HCT116 (cell line): ENCODE results near the gene FFAR1. TPM values are rescaled to one million over a fixed set of nuclear protein-coding genes. Genes with fewer than 3 reads are reported as not detected.

ENCODE experiments used
- ATAC-seq: fragments of 200-7000 bp; cut with Tn5 transposase; 2 replicates; pipeline ENCODE4 v1.9.1; 2020; ENCODE audit warnings: mild to moderate bottlenecking, moderate library complexity
- BruUV-seq: library from RNA; stranded (reverse); fragments of 400-500 nt; replicated peaks from 2 replicates; lab custom pipeline; 2021; lab: Mats Ljungman, UMichigan
- CTCF ChIA-PET: fragments of 300-600 bp; sonication (Branson Sonifier 250); formaldehyde crosslinking; loops from one replicate; lab custom pipeline; 2021; ENCODE audit warnings: antibody characterized with exemption; lab: Charles Lee
- POLR2A ChIA-PET: fragments of 300-600, 350-600 bp; sonication (Branson Sonifier 250); formaldehyde crosslinking; loops from one replicate; lab custom pipeline; 2021; ENCODE audit warnings: antibody characterized with exemption; lab: Charles Lee
- RAD21 ChIA-PET, 2 experiments: fragments of 300-600 bp; sonication (Branson Sonifier 250); formaldehyde crosslinking; loops; one replicate each; lab custom pipeline; 2023; ENCODE audit warnings: low total read pairs in 2 of 2; ENCODE audit not compliant: uncharacterized antibody in 2 of 2, unreplicated experiment in 2 of 2, low non-redundant PET in 1 of 2; lab: Charles Lee
- DNase-seq: peaks from one replicate; pipeline ENCODE4 v3.0.0-alpha.2; 2010; ENCODE audit warnings: low read depth, low spot score
- H2AFZ ChIP-seq: fragments of 200-600 bp; shearing (Covaris generic), sonication (generic); 2 replicates; pipeline ENCODE4 v1.6.1; 2017; ENCODE audit warnings: low read depth, mixed run types, mixed read lengths, antibody characterized with exemption, low read length; ENCODE audit not compliant: poor library complexity, severe bottlenecking
- H3K27ac ChIP-seq: 2 replicates; pipeline ENCODE4 v1.5.1; 2012; ENCODE audit warnings: low read depth, low read length
- H3K27me3 ChIP-seq: fragments of 200-600 bp; sonication (generic); 2 replicates; pipeline ENCODE4 v1.6.1; 2016; ENCODE audit warnings: mixed run types, low read length, mixed read lengths; ENCODE audit not compliant: insufficient read depth
- H3K36me3 ChIP-seq, 2 experiments: fragments of 200-500 bp in 1 of 2; fragments of 200-600 bp in 1 of 2; sonication (Bioruptor generic) in 1 of 2; sonication (generic) in 1 of 2; 2 replicates each; pipeline versions ENCODE4 v1.5.1 to v1.6.1; 2014 to 2016; ENCODE audit warnings: low read length in 2 of 2, inconsistent platforms in 1 of 2, mixed read lengths in 1 of 2, mixed run types in 1 of 2; ENCODE audit not compliant: insufficient read depth in 2 of 2, control insufficient read depth in 1 of 2
- H3K4me1 ChIP-seq, 2 experiments: fragments of 200-600 bp in 1 of 2; sonication (generic) in 1 of 2; 2 replicates each; pipeline versions ENCODE4 v1.5.1 to v1.6.1; 2012 to 2017; ENCODE audit warnings: low read length in 2 of 2, inconsistent platforms in 1 of 2, mild to moderate bottlenecking in 1 of 2, mixed read lengths in 1 of 2, mixed run types in 1 of 2, moderate library complexity in 1 of 2; ENCODE audit not compliant: insufficient read depth in 2 of 2, control insufficient read depth in 1 of 2
- H3K4me2 ChIP-seq: fragments of 200-600 bp; sonication (generic); 2 replicates; pipeline ENCODE4 v1.6.1; 2017; ENCODE audit warnings: mixed run types, low read length, mixed read lengths
- H3K4me3 ChIP-seq, 2 experiments: fragments of 200-600 bp in 1 of 2; sonication (generic) in 1 of 2; replicated peaks in 1 of 2; 2 replicates each; pipeline ENCODE4 v1.5.1; 2011 to 2016; ENCODE audit warnings: low read length in 2 of 2, control low read depth in 1 of 2, low read depth in 1 of 2, mild to moderate bottlenecking in 1 of 2, mixed read lengths in 1 of 2, mixed run types in 1 of 2
- H3K79me2 ChIP-seq: fragments of 200-600 bp; sonication (generic); 2 replicates; pipeline ENCODE4 v1.6.1; 2017; ENCODE audit warnings: mild to moderate bottlenecking, mixed run types, low read length, moderate library complexity, mixed read lengths; ENCODE audit not compliant: insufficient read depth
- H3K9ac ChIP-seq: fragments of 200-600 bp; sonication (generic); 2 replicates; pipeline ENCODE4 v1.6.1; 2016; ENCODE audit warnings: low read length, mixed read lengths
- H3K9me2 ChIP-seq: fragments of 200-600 bp; sonication (generic), shearing (Covaris generic); 2 replicates; pipeline ENCODE4 v1.6.1; 2017; ENCODE audit warnings: mixed run types, mild to moderate bottlenecking, moderate library complexity; ENCODE audit not compliant: insufficient read depth
- H3K9me3 ChIP-seq, 2 experiments: fragments of 200-500 bp in 1 of 2; fragments of 200-600 bp in 1 of 2; sonication (Bioruptor generic) in 1 of 2; sonication (generic) in 1 of 2; 2 replicates each; pipeline ENCODE4 v1.6.1; 2014 to 2017; ENCODE audit warnings: low read length in 2 of 2, mixed read lengths in 2 of 2, inconsistent platforms in 1 of 2, low read depth in 1 of 2, mild to moderate bottlenecking in 1 of 2, mixed run types in 1 of 2, moderate library complexity in 1 of 2; ENCODE audit not compliant: control insufficient read depth in 1 of 2, insufficient read depth in 1 of 2
- H4K20me1 ChIP-seq: fragments of 200-600 bp; sonication (generic), shearing (Covaris generic); 2 replicates; pipeline ENCODE4 v1.6.1; 2017; ENCODE audit warnings: mixed run types, mild to moderate bottlenecking, moderate library complexity; ENCODE audit not compliant: insufficient read depth
- ATF3 ChIP-seq: IDR thresholded peaks from 2 replicates; pipeline ENCODE4 v1.6.1; 2012
- CBX3 ChIP-seq: IDR thresholded peaks from 2 replicates; pipeline ENCODE4 v1.6.1; 2012; ENCODE audit warnings: low read depth
- EZH2 ChIP-seq: fragments of 200-600 bp; sonication (generic); IDR thresholded peaks from 2 replicates; pipeline ENCODE4 v1.6.1; 2017; ENCODE audit warnings: antibody characterized with exemption, mixed run types
- EZH2phosphoT487 ChIP-seq: fragments of 200-600 bp; IDR thresholded peaks from 2 replicates; pipeline ENCODE4 v1.6.1; 2018; ENCODE audit warnings: antibody characterized with exemption, borderline replicate concordance
- POLR2AphosphoS5 ChIP-seq: IDR thresholded peaks from 2 replicates; pipeline ENCODE4 v1.6.1; 2011; ENCODE audit warnings: mild to moderate bottlenecking, low read depth, low read length, moderate library complexity
- ZNF274 ChIP-seq: fragments of 200-500 bp; sonication (Bioruptor generic); IDR thresholded peaks from 2 replicates; pipeline ENCODE4 v1.6.1; 2014; ENCODE audit warnings: mild to moderate bottlenecking, low read depth, low read length, inconsistent platforms
- intact Hi-C: fragments of 100-400 bp; cut with micrococcal nuclease; formaldehyde crosslinking; loops from 2 replicates; pipeline ENCODE4 v1.10.0; 2022
- total RNA-seq: library from RNA; stranded (reverse); gene quantifications from one replicate; pipeline ENCODE4 v1.2.1, GENCODE V29; 2021; ENCODE audit not compliant: unreplicated experiment
- TF ChIP-seq, protein P1 (sequence below): IDR thresholded peaks from 2 replicates; pipeline ENCODE4 v1.6.1; 2011; ENCODE audit warnings: mild to moderate bottlenecking, low read length, moderate library complexity; ENCODE audit not compliant: insufficient replicate concordance; ENCODE audit errors: extremely low read depth
- TF ChIP-seq, protein P2 (sequence below): IDR thresholded peaks from 2 replicates; pipeline ENCODE4 v1.6.1; 2012

The FFAR1 gene
- total RNA-seq, 1 experiment from 2014 or later: not detected

GRCh38 chr19:35353635-35354034 lies 5.9 kb downstream of the FFAR1 start:
- POLR2A ChIA-PET: interaction anchor here (1.8 to 2.0 kb wide), 2 partner anchors 142 to 157 kb away, joined by 5 to 9 read pairs; no protein-coding TSS in a partner anchor
- Histone ChIP-seq H3K4me2 (no peak overlapping the region), H4K20me1 (no peaks in the 10 kb centered on the region), H3K79me2 (no peaks in the 10 kb centered on the region), H3K9me3 (no peaks in the 10 kb centered on the region), H3K4me3 (no peak overlapping the region), H3K27me3 (peaks cover 4% of the 10 kb centered on the region; the same call in 1 of the 2 replicates), H3K4me1 (peaks cover 0 to 7% of the 10 kb centered on the region in 2 experiments; a peak in 1 of 4 replicates), H3K36me3 (no peaks in the 10 kb centered on the region), H3K9me2 (no peaks in the 10 kb centered on the region), H2AFZ (peak overlapping the region; percentile 82), H3K9ac (no peak overlapping the region), H3K27ac (no peak overlapping the region)
- ATAC-seq (no peak), DNase-seq (no peak)
- CTCF ChIA-PET: interaction anchor here (0.9 to 3.1 kb wide), 9 partner anchors 21 to 341 kb away, joined by 3 to 43 read pairs (median 5); no protein-coding TSS in a partner anchor
- intact Hi-C loops: loop anchor here (1.0 to 10.0 kb wide), 2 partner anchors 142 to 361 kb away; partner anchors contain the start of gene KMT2B
- RAD21 ChIA-PET: interaction anchor here (1.1 to 2.7 kb wide), 7 partner anchors 114 to 320 kb away, joined by 3 to 11 read pairs (median 4); no protein-coding TSS in a partner anchor
- no peak for TF ChIP-seq EZH2phosphoT487
- TF ChIP-seq, protein P1, sequence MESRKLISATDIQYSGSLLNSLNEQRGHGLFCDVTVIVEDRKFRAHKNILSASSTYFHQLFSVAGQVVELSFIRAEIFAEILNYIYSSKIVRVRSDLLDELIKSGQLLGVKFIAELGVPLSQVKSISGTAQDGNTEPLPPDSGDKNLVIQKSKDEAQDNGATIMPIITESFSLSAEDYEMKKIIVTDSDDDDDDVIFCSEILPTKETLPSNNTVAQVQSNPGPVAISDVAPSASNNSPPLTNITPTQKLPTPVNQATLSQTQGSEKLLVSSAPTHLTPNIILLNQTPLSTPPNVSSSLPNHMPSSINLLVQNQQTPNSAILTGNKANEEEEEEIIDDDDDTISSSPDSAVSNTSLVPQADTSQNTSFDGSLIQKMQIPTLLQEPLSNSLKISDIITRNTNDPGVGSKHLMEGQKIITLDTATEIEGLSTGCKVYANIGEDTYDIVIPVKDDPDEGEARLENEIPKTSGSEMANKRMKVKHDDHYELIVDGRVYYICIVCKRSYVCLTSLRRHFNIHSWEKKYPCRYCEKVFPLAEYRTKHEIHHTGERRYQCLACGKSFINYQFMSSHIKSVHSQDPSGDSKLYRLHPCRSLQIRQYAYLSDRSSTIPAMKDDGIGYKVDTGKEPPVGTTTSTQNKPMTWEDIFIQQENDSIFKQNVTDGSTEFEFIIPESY: no peak
- TF ChIP-seq, protein P2, sequence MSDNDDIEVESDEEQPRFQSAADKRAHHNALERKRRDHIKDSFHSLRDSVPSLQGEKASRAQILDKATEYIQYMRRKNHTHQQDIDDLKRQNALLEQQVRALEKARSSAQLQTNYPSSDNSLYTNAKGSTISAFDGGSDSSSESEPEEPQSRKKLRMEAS: no peak
- BruUV-seq: no TSS peak

DNA sequence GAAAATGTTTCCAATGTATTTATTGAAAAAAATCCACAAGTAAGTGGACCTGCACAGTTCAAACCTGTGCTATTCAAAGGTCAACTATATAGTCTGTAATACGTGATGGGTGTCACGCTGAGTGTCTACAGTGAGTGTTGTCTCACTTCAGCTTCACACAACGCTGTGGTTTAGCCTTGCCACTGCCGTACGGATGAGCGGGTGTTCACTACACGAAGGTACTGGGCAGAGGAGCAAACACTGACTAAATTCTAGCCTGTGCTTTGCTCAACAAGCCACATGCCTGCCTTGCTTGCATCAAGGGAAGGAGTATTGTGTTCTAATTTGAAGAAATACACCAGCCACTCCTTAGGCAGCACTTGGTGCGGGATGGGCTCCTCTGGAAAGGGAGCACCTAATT lies 7.2 kb downstream of the FFAR1 start:
- no peak for ATAC-seq
- Histone ChIP-seq H3K79me2 (no peaks in the 10 kb centered on the region), H3K9me2 (no peaks in the 10 kb centered on the region), H4K20me1 (no peaks in the 10 kb centered on the region), H3K4me1 (peaks cover 0 to 7% of the 10 kb centered on the region in 2 experiments; a peak in 1 of 4 replicates), H3K4me3 (no peak overlapping the region), H3K9ac (no peak overlapping the region), H3K27me3 (peaks cover 4% of the 10 kb centered on the region; the same call in 1 of the 2 replicates), H3K9me3 (no peaks in the 10 kb centered on the region), H3K36me3 (no peaks in the 10 kb centered on the region), H2AFZ (no peak overlapping the region), H3K27ac (no peak overlapping the region), H3K4me2 (no peak overlapping the region)
- intact Hi-C loops: loop anchor here (10.0 kb wide), 1 partner anchor 360 kb away; the partner anchor contains the start of gene KMT2B
- no peak for DNase-seq
- ChIA-PET POLR2A (no interaction called here), CTCF (interaction anchor here (2.7 to 3.1 kb wide), 2 partner anchors 114 to 140 kb away, joined by 29 to 43 read pairs; no protein-coding TSS in a partner anchor), RAD21 (interaction anchor here (1.1 to 2.7 kb wide), 2 partner anchors 114 to 140 kb away, joined by 4 to 11 read pairs; no protein-coding TSS in a partner anchor)
- BruUV-seq: no TSS peak
- TF ChIP-seq ZNF274 (no peak), ATF3 (no peak), EZH2 (no peak), EZH2phosphoT487 (no peak), CBX3 (no peak), POLR2AphosphoS5 (no peak)
- TF ChIP-seq, protein P1: no peak
